ENCODE data around the gene RBL2.

GRCh38 chr16:53433509-53433908, 762 bp upstream of the RBL2 start:
- no peak for TF ChIP-seq CTCF (IDR thresholded peaks at IDR 0.05)
- TF ChIP-seq POLR2A (IDR thresholded peaks at IDR 0.05): no peak
